ENCODE measurements around the gene NSF. TPM values are rescaled to one million over a fixed set of nuclear protein-coding genes. Genes with fewer than 3 reads are reported as not detected.

Gene NSF
- total and polyA plus RNA-seq, 2 donors (not counting 3 experiments of a cell fraction or from before 2014, with no cell fraction given): 18.5 to 43.7 TPM

- Histone ChIP-seq H3K9ac (replicated peaks; ENCODE audit: extremely low read depth, insufficient read depth, low read length) (no peak overlapping the region), H3K9me3 (replicated peaks; ENCODE audit: control insufficient read depth, insufficient read depth, low read length) (no peaks in the 10 kb centered on the region), H3K36me3 (ENCODE audit: control insufficient read depth in 2 of 2, extremely low read depth in 1 of 2, insufficient read depth in 2 of 2, low read length in 2 of 2) (no peaks in the 10 kb centered on the region), H3K79me2 (ENCODE audit: control insufficient read depth, insufficient read depth, low read length) (no peaks in the 10 kb centered on the region), H3K27ac (ENCODE audit: insufficient read depth, low read depth, low read length) (no peak overlapping the region), H3K4me3 (replicated peaks in 1 of 3; ENCODE audit: insufficient read depth in 1 of 3, low read depth in 1 of 3, low read length in 3 of 3) (no peak overlapping the region), H4K20me1 (replicated peaks; ENCODE audit: control insufficient read depth, extremely low read depth, insufficient read depth, low read length) (no peaks in the 10 kb centered on the region), H3K4me1 (ENCODE audit: control insufficient read depth, extremely low read depth, insufficient read depth, low read length) (peaks cover 20% of the 10 kb centered on the region), H3K9me1 (replicated peaks; ENCODE audit: control insufficient read depth, extremely low read depth, insufficient read depth, low read length) (no peaks in the 10 kb centered on the region), H2AFZ (ENCODE audit: low read depth, low read length) (no peak overlapping the region), H3K27me3 (ENCODE audit: control insufficient read depth in 2 of 2, insufficient read depth in 2 of 2, low read length in 2 of 2) (no peaks in the 10 kb centered on the region), H3K4me2 (ENCODE audit: insufficient read depth, low read length) (no peak overlapping the region)
- TF ChIP-seq, protein P1, sequence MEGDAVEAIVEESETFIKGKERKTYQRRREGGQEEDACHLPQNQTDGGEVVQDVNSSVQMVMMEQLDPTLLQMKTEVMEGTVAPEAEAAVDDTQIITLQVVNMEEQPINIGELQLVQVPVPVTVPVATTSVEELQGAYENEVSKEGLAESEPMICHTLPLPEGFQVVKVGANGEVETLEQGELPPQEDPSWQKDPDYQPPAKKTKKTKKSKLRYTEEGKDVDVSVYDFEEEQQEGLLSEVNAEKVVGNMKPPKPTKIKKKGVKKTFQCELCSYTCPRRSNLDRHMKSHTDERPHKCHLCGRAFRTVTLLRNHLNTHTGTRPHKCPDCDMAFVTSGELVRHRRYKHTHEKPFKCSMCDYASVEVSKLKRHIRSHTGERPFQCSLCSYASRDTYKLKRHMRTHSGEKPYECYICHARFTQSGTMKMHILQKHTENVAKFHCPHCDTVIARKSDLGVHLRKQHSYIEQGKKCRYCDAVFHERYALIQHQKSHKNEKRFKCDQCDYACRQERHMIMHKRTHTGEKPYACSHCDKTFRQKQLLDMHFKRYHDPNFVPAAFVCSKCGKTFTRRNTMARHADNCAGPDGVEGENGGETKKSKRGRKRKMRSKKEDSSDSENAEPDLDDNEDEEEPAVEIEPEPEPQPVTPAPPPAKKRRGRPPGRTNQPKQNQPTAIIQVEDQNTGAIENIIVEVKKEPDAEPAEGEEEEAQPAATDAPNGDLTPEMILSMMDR (IDR thresholded peaks at IDR 0.05; ENCODE audit: extremely low read depth in 1 of 2, insufficient read depth in 1 of 2, low read depth in 1 of 2, low read length in 2 of 2): no peak
- TF ChIP-seq FOS (IDR thresholded peaks at IDR 0.05; ENCODE audit: borderline replicate concordance, insufficient read depth, low read length) (no peak), MYC (IDR thresholded peaks at IDR 0.05; ENCODE audit: low read depth, low read length) (no peak), POLR2AphosphoS5 (IDR thresholded peaks at IDR 0.05; ENCODE audit: insufficient read depth, low read depth, low read length) (no peak), MAX (IDR thresholded peaks at IDR 0.05; ENCODE audit: insufficient read depth, insufficient read length) (no peak), POLR2A (IDR thresholded peaks at IDR 0.05; ENCODE audit: low read depth, low read length) (no peak), GATA2 (IDR thresholded peaks at IDR 0.05; ENCODE audit: insufficient read depth, insufficient read length, low read depth, low read length) (no peak), JUN (IDR thresholded peaks at IDR 0.05; ENCODE audit: borderline replicate concordance, insufficient read depth, insufficient read length, low read depth) (no peak), EZH2 (IDR thresholded peaks at IDR 0.05; ENCODE audit: borderline replicate concordance, low read depth, low read length, severe bottlenecking) (no peak)
- no TSS peak for BruUV-seq (replicated peaks)
- intact Hi-C loops (cut with micrococcal nuclease) (loop anchor here (5.0 kb wide), 1 partner anchor 38 kb away; no protein-coding TSS in a partner anchor), dilution Hi-C loops (cut with MboI; ENCODE audit: extremely low pct_ligation_motif_present, low sequenced_read_pairs) (no loop called here)
- ChIA-PET POLR2A (no interaction called here), CTCF (interaction anchor here (0.8 to 1.1 kb wide), 2 partner anchors 12 to 40 kb away, joined by 4 read pairs; no protein-coding TSS in a partner anchor)
- DNase-seq (ENCODE audit: low read depth, low spot score) (no peak), FAIRE-seq (no peak)
Observed at GRCh38 chr17:46765453-46765852, 175.0 kb downstream of the NSF start.
